GM18508 (cell line): ENCODE data around the gene SASH1.

ENCODE experiments used
- ATAC-seq: cut with Tn5 transposase; IDR thresholded peaks from one replicate; pipeline ENCODE4 v1.9.1; 2021; ENCODE audit warnings: moderate number of reproducible peaks; ENCODE audit not compliant: insufficient read depth, unreplicated experiment

SASH1 gene

DNA sequence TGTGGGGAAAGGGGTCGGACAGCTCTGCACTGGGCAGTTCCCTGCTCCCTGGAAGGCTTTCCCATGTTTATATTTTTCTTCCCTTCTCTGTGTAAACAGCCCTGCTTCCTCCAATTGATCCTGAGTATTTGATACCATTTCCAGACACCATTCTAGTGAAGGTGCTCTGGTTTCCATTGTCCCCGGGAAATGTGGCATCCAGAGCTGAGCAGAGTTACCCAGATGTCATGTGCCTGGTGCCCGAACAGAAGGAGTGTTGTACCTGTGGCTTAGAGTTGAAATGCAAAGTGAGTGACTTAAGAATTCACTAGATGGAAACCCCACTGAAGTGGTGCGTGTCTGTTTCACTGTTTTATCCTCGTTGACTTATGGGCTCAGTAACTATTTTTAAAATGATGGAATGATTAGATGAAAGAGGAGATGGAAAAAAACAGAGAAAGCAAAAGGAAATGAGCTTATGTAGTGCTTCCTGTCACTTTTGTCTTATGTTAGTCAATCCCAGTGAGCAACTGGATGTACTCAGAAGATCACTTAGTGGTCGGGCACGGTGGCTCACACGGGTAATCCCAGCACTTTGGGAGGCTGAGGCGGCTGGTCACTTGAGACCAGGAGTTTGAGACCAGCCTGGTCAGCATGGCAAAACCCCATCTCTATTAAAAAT lies 83.8 kb downstream of the SASH1 start:
- ATAC-seq: no peak

DNA sequence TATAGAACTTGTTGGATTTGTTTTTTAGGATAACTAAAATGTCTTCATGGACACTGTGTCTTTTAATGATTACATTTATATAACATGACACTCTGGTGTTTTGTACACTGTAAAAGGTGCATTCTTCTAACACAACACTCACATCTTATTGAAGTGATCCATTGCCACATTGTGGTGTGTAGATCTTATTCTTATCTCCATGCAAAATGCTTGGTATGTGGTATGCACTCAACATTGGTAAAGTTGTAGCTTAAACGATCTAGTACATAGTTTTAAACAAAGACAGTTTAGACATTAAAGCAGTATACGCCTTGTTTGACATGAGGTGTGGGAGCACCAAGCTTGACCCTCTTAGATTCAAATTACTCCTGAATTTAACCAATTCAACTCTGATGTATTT lies 84.7 kb downstream of the SASH1 start:
- ATAC-seq: no peak

GRCh38 chr6:148429423-148429822 lies 86.8 kb downstream of the SASH1 start:
- no peak for ATAC-seq

GRCh38 chr6:148430897-148431296 lies 88.3 kb downstream of the SASH1 start:
- no peak for ATAC-seq

- no peak for ATAC-seq
Measured at GRCh38 chr6:148431413-148431812, 88.8 kb downstream of the SASH1 start.

DNA sequence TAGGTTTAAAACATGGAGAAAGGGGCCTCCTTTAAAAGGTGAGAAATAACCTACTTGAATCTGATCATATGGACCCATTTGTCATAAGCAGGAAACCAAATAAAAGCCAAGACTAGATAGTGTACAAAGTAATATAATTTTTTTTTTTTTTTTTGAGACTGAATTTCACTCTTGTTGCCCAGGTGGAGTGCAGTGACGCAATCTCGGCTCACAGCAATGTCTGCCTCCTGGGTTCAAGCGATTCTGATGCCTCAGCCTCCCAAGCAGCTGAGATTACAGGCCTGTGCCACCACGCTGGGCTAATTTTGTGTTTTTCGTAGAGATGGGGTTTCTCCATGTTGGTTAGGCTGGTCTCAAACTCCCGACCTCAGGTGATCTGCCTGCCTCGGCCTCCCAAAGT lies 89.2 kb downstream of the SASH1 start:
- no peak for ATAC-seq

DNA sequence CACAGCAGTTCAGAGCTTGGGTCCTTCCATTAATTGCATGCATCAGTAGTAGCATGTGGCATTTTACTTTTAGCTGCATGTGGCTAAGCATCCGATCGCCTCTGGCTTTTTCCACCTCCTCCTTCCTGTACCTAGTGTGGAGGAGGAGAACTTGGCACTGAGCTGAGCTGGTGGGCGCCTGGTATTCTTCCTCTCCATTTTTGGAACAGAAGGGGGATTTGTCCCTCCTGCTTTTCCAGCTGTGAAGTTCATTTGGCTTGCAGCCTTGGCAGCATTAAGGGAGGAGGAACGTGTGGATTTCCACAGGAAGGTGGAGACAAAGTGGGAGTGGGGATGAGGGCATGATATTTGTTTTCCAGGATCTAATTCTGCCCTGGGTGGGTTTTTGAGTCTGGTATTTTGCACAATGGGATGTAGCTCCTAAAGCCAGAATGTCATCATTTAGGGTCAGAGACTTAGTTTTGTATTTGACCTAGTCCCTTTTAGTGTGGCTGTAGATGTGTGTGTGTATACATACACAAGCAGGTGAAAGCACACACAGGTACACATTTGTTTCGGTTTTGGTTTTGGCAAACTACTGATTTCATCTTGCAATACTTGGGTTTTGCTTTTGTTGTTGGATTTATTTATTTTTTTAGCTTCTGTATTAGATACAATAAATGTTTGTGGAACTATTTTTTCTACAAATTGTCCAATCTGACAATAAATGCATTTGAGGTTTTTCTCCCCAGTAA lies 90.0 kb downstream of the SASH1 start:
- no peak for ATAC-seq

GRCh38 chr6:148435386-148435785 lies 92.7 kb downstream of the SASH1 start:
- no peak for ATAC-seq

DNA sequence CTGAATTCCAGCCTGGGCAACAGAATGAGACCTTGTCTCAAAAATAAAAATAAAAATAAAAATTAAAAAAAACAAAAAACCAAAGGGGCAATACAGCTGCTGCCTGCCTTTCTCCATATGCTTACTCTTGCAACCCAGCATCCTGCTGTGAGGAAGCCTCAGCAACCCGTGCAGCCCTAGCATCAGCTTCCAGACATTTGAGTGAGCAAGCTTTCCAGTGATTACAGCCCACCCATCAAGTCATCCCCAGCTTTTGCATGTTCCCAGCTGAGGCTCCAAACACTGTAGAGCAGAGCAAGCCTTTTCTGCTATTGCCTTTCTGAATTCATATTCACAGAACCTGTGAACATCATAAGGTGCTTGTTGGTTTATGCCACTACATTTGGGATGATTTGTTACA lies 93.8 kb downstream of the SASH1 start:
- no peak for ATAC-seq

DNA sequence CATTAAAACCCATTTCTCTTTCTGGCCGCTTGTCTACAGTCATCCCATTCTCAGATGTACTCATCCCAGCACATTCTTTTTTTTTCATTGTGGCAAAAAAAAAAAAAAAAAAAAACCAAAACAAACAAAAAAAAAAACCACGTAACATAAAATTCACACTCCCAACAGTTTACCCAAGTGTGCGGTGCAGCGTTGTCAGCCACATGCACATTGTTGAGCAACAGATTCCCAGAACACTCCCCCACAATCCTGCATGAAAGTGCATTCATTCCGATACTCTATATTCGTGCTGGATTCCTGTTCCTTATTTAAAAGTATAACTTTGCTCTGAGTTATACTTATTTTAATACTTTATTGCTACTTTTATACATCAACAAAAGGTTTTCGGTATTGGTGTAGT lies 96.0 kb downstream of the SASH1 start:
- ATAC-seq: no peak

DNA sequence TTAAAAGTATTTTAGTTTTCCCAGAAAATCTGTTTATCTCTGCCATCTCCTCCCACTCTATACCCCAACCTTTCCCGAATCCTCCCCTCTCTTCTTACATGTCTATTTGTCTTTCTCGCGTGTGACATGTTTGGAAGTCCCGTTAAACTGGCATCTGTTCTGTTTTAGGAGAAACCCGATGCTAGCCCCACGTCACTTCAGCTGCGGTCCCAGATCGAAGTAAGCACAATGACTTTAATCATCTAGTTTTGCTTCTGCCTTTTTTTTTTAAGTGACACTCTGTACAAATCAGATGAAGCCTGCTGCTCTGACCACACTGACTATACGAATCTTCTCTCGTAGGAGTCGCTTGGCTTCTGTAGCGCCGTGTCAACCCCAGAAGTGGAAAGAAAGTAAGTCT lies 97.4 kb downstream of the SASH1 start:
- ATAC-seq: no peak

- ATAC-seq: no peak
Measured at GRCh38 chr6:148440877-148441453, 98.3 kb downstream of the SASH1 start.

DNA sequence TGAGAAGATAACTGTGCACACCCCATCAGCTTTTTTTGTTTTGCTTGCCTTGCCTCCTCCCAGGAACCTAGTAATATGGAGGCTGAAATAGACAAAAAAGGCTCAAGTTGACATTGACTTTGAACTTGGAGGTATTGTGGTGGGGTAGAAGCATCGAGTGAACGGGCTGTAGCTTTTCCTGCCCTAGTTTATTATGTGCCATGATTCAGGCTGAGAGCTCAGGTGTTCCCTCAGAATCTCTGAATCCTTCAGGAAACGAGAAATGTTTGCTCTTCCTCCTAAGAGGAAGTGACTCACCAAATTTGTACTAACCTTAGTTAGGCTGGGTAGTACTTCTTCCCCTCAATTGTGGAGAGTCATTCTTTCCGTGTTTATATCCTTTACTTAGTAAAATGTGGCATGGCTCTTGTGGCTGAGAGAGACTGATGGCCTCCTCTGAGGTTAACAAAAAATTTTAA lies 98.8 kb downstream of the SASH1 start:
- peak; percentile 74 for ATAC-seq

DNA sequence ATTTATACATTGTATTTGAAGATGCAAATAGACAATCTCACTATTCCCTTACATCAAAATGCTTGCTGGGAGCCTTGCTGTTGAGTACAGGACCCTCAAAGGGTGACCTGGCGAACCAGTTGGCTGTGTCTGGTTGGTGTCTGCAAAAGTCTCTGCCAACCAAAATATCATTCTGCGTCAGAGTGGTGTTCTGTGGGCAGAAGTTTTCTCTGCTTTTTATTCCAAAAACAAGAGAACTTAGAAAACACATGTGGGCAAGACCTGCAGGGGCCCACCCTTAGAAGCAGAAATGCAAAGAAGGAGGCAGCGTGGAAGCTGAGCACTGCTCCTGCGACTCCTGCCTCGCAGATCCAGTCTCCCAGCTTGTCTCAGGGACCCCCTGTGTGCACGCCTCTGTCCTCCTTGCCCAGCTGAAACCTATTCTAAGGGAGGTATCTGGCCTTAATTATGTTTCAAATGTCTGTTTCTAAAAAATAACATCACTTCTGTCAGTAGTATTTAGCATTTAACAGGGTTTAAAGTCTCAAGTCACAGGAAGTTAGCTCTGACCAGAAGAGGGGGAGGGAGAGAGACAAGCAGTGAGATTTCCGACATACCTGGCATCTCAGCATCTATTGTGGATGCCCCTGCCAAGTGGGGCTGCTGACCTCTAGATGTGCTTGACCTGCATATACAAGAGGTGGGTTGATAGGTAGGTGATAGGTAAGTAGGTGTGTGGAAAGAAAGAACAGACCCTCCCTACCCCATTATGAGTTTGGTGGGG lies 101.3 kb downstream of the SASH1 start:
- no peak for ATAC-seq

GRCh38 chr6:148445116-148445515 lies 102.5 kb downstream of the SASH1 start:
- ATAC-seq: no peak

- no peak for ATAC-seq
Measured at GRCh38 chr6:148445620-148446019, 103.0 kb downstream of the SASH1 start.

GRCh38 chr6:148446681-148447080 lies 104.0 kb downstream of the SASH1 start:
- ATAC-seq: no peak

DNA sequence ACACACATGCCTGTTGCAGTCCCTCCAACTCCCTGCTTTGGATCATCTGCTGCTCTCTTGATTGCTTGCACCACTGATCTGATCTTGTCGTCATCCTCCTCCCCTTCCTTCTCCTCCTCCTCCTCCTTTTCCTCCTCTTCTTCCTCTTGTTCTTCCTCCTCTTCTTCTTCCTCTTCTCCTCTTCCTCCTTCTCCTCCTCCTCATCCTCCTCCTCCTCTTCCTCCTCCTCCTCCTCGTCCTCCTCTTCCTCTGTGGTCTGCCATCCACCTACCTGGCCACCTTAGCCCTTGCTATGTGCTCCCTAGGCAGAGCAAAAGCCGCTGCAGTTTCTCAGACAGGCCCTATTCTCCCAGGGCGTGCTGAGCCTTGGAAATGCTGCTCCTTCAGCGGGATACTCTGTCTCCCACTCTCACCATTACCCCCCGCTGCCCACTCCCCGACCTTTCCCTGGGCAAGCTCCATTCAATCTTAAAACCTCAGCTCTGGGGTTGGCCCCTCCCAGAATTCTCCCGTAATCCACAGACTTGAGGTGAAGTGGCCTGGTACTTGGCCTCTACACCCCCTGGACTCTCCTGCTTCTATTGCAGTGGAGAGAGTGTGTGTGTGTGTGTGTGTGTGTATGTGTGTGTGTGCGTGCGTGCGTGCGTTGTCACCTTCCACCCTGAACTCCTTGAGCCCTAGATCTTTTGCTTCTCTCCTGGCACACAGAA lies 105.0 kb downstream of the SASH1 start:
- no peak for ATAC-seq

GRCh38 chr6:148448369-148449012 lies 105.9 kb downstream of the SASH1 start:
- no peak for ATAC-seq

- no peak for ATAC-seq
Measured at GRCh38 chr6:148450866-148451265, 108.2 kb downstream of the SASH1 start.
